Jurkat, Clone E6-1 (cell line): ENCODE results near the gene C16orf86.
"Not testable (repeated sequence)": the region's sequence is repeated elsewhere in the genome, so short reads cannot be mapped to it uniquely, and the experiment has no call there.

Experiments used
- DNase-seq: peaks from one replicate; pipeline ENCODE4 v3.0.0-alpha.2; 2011; ENCODE audit warnings: low read depth, low spot score
- H3K4me3 ChIP-seq: 2 replicates; pipeline ENCODE4 v1.5.1; 2011; ENCODE audit warnings: mild to moderate bottlenecking, low read length, control low read depth, moderate library complexity

Gene C16orf86

GRCh38 chr16:67678354-67679023, 11.9 kb downstream of the C16orf86 start:
- DNase-seq, result no peak
- H3K4me3 ChIP-seq, result no peak overlapping the region

GRCh38 chr16:67679935-67680897, 13.6 kb downstream of the C16orf86 start:
- H3K4me3 ChIP-seq, result no peak overlapping the region
- DNase-seq, result no peak

GRCh38 chr16:67683767-67684166, 17.2 kb downstream of the C16orf86 start:
- no peak for DNase-seq
- no peak overlapping the region for H3K4me3 ChIP-seq

- H3K4me3 ChIP-seq, result no peak overlapping the region
- no peak for DNase-seq
Observed at GRCh38 chr16:67685388-67686112, 18.9 kb downstream of the C16orf86 start.

- not testable (repeated sequence) for H3K4me3 ChIP-seq, DNase-seq
Observed at GRCh38 chr16:67693517-67694285, 27.1 kb downstream of the C16orf86 start.

- no peak overlapping the region for H3K4me3 ChIP-seq
- no peak for DNase-seq
Observed at GRCh38 chr16:67694611-67695010, 28.0 kb downstream of the C16orf86 start.

GRCh38 chr16:67697422-67698185, 31.0 kb downstream of the C16orf86 start:
- no peak for DNase-seq
- no peak overlapping the region for H3K4me3 ChIP-seq

GRCh38 chr16:67699265-67699664, 32.7 kb downstream of the C16orf86 start:
- H3K4me3 ChIP-seq, result no peak overlapping the region
- DNase-seq, result no peak

GRCh38 chr16:67701420-67701819, 34.8 kb downstream of the C16orf86 start:
- no peak for DNase-seq
- no peak overlapping the region for H3K4me3 ChIP-seq

- no peak overlapping the region for H3K4me3 ChIP-seq
- DNase-seq, result no peak
Observed at GRCh38 chr16:67702130-67702529, 35.5 kb downstream of the C16orf86 start.

GRCh38 chr16:67703626-67704025, 37.0 kb downstream of the C16orf86 start:
- H3K4me3 ChIP-seq, result no peak overlapping the region
- peak; percentile 41 for DNase-seq

GRCh38 chr16:67704110-67704509, 37.5 kb downstream of the C16orf86 start:
- H3K4me3 ChIP-seq, result no peak overlapping the region
- no peak for DNase-seq

- no peak overlapping the region for H3K4me3 ChIP-seq
- DNase-seq, result no peak
Observed at GRCh38 chr16:67707210-67707609, 40.6 kb downstream of the C16orf86 start.

- no peak for DNase-seq
- no peak overlapping the region for H3K4me3 ChIP-seq
Observed at GRCh38 chr16:67707790-67708189, 41.2 kb downstream of the C16orf86 start.

GRCh38 chr16:67708368-67708771, 41.8 kb downstream of the C16orf86 start:
- no peak overlapping the region for H3K4me3 ChIP-seq
- DNase-seq, result no peak

- DNase-seq, result no peak
- H3K4me3 ChIP-seq, result no peak overlapping the region
Observed at GRCh38 chr16:67709050-67709449, 42.4 kb downstream of the C16orf86 start.

GRCh38 chr16:67710607-67711006, 44.0 kb downstream of the C16orf86 start:
- DNase-seq, result no peak

GRCh38 chr16:67713647-67714273, 47.1 kb downstream of the C16orf86 start:
- no peak overlapping the region for H3K4me3 ChIP-seq
- no peak for DNase-seq

More at GRCh38 chr16:67710607-67711006, 44.0 kb downstream of the C16orf86 start:
- no peak overlapping the region for H3K4me3 ChIP-seq
